GM18870 (cell line): ENCODE measurements around the gene STAT6.

Experiments used
- ATAC-seq: cut with Tn5 transposase; IDR thresholded peaks from one replicate; pipeline ENCODE4 v1.9.1; 2021; ENCODE audit warnings: moderate library complexity; ENCODE audit not compliant: unreplicated experiment

The STAT6 gene

GRCh38 chr12:57146092-57146491 lies 34.9 kb upstream of the STAT6 start:
- no peak for ATAC-seq

- ATAC-seq = no peak
These were observed 34.4 kb upstream of the STAT6 start for GRCh38 chr12:57145460-57146059.

GRCh38 chr12:57143454-57143853 lies 32.3 kb upstream of the STAT6 start:
- no peak for ATAC-seq

GRCh38 chr12:57142727-57143126 lies 31.6 kb upstream of the STAT6 start:
- no peak for ATAC-seq

GRCh38 chr12:57142121-57142520 lies 31.0 kb upstream of the STAT6 start:
- no peak for ATAC-seq

- ATAC-seq = no peak
These were observed 30.1 kb upstream of the STAT6 start for GRCh38 chr12:57141249-57141648.

- ATAC-seq = no peak
These were observed 28.9 kb upstream of the STAT6 start for GRCh38 chr12:57139796-57140649.

GRCh38 chr12:57138526-57139272 lies 27.5 kb upstream of the STAT6 start:
- ATAC-seq = no peak

- no peak for ATAC-seq
These were observed 24.6 kb upstream of the STAT6 start for GRCh38 chr12:57135527-57136326.

GRCh38 chr12:57134949-57135348 lies 23.8 kb upstream of the STAT6 start:
- ATAC-seq = no peak

- ATAC-seq = no peak
These were observed 22.8 kb upstream of the STAT6 start for GRCh38 chr12:57133916-57134315.

GRCh38 chr12:57133013-57133569 lies 21.9 kb upstream of the STAT6 start:
- no peak for ATAC-seq

- no peak for ATAC-seq
These were observed 21.0 kb upstream of the STAT6 start for GRCh38 chr12:57131896-57132744.

GRCh38 chr12:57130941-57131340 lies 19.8 kb upstream of the STAT6 start:
- no peak for ATAC-seq

GRCh38 chr12:57129889-57130288 lies 18.7 kb upstream of the STAT6 start:
- ATAC-seq = no peak

- no peak for ATAC-seq
These were observed 18.2 kb upstream of the STAT6 start for GRCh38 chr12:57129321-57129842.

GRCh38 chr12:57128519-57129247 lies 17.5 kb upstream of the STAT6 start:
- ATAC-seq = no peak

- no peak for ATAC-seq
These were observed 16.8 kb upstream of the STAT6 start, which contains the start of gene LRP1 for GRCh38 chr12:57127726-57128518. Gene LRP1, plus strand, starts transcription at chr12:57128483. Its CDS starts 482 bp downstream, at chr12:57128965.
